ENCODE measurements around the gene SUPT20H. TPM values are rescaled to one million over a fixed set of nuclear protein-coding genes. Genes with fewer than 3 reads are reported as not detected.

Gene SUPT20H
- total and polyA plus RNA-seq, 2 of the 13 experiments (the other 11 are each of a cell fraction or from before 2014, with no cell fraction given): 35.0 to 63.6 TPM

GRCh38 chr13:37085606-37086005 lies 26.1 kb upstream of the SUPT20H start:
- in situ Hi-C loops (cut with HindIII; ENCODE audit: extremely low pct_ligation_motif_present, low pct_unique_long_range_greater_than_20kb): no loop called here
- no peak for FAIRE-seq

More at GRCh38 chr13:37085606-37086005, 26.1 kb upstream of the SUPT20H start:
- no peaks in the 10 kb centered on the region for H4K20me1 ChIP-seq (ENCODE audit: insufficient read depth, low read length)
- no peak overlapping the region for H3K9ac ChIP-seq (ENCODE audit: insufficient read depth, low read depth, low read length)
- TF ChIP-seq ZNF160 (CRISPR knock-in tag; IDR thresholded peaks at IDR 0.05) (no peak), ZNF232 (CRISPR knock-in tag; IDR thresholded peaks at IDR 0.05; ENCODE audit: borderline replicate concordance) (no peak), ZNF564 (CRISPR knock-in tag; IDR thresholded peaks at IDR 0.05) (no peak), ARID5B (CRISPR knock-in tag; IDR thresholded peaks at IDR 0.05) (no peak), STAT6 (CRISPR knock-in tag; IDR thresholded peaks at IDR 0.05; ENCODE audit: borderline replicate concordance) (no peak), ZNF770 (CRISPR knock-in tag; IDR thresholded peaks at IDR 0.05) (no peak), ZNF251 (CRISPR knock-in tag; IDR thresholded peaks at IDR 0.05) (no peak), SP5 (CRISPR knock-in tag; IDR thresholded peaks at IDR 0.05; ENCODE audit: borderline replicate concordance, low read depth) (no peak)
- no peaks in the 10 kb centered on the region for H3K36me3 ChIP-seq (replicated peaks in 1 of 2; ENCODE audit: control insufficient read depth in 1 of 2, insufficient read depth in 2 of 2, low read length in 2 of 2)
- no peaks in the 10 kb centered on the region for H3K4me1 ChIP-seq (ENCODE audit: insufficient read depth, low read length)
- no peaks in the 10 kb centered on the region for H3K79me2 ChIP-seq (ENCODE audit: insufficient read depth, low read length)
- no peak overlapping the region for H3K4me3 ChIP-seq (replicated peaks in 1 of 3; ENCODE audit: insufficient read depth in 1 of 3, low read depth in 2 of 3, low read length in 3 of 3)
- no peak for ATAC-seq
- no peaks in the 10 kb centered on the region for H3K9me3 ChIP-seq (ENCODE audit: low read length)
- DNase-seq (ENCODE audit: low spot score): no peak
- WGBS (ENCODE audit: low lambda C conversion rate): 3% methylated on average over 2 of the region's 2 CpGs
- H3K4me2 ChIP-seq (ENCODE audit: low read depth, low read length): no peak overlapping the region
- no peak overlapping the region for H3K27ac ChIP-seq (ENCODE audit: extremely low read length, insufficient read depth, low read length)
- H2AFZ ChIP-seq (ENCODE audit: low read length): no peak overlapping the region
- H3K27me3 ChIP-seq (ENCODE audit: control insufficient read depth in 1 of 2, insufficient read depth in 2 of 2, low read length in 2 of 2): no peaks in the 10 kb centered on the region
- CTCF ChIA-PET (ENCODE audit: low intra/inter-chr PET ratio, low total read pairs): no interaction called here
- intact Hi-C loops (cut with micrococcal nuclease; ENCODE audit: unreplicated experiment): no loop called here
- POLR2A ChIA-PET: no interaction called here
- no TSS peak for BruUV-seq (replicated peaks)
